CD8-positive, alpha-beta memory T cell (primary cell): ENCODE data around the gene SPTBN2. TPM values are rescaled to one million over a fixed set of nuclear protein-coding genes. Genes with fewer than 3 reads are reported as not detected.

Experiments used
- CTCF ChIA-PET: fragments of 350-600 bp; sonication (Branson Sonifier 250); formaldehyde crosslinking; loops from one replicate; lab custom pipeline; 2021; ENCODE audit warnings: antibody characterized with exemption; lab: Charles Lee
- POLR2A ChIA-PET: fragments of 350-600 bp; sonication (Branson Sonifier 250); formaldehyde crosslinking; loops from one replicate; lab custom pipeline; 2021; ENCODE audit warnings: antibody characterized with exemption; lab: Charles Lee
- DNase-seq, 5 donors: peaks; one replicate each; pipeline versions ENCODE4 v3.0.0 to v3.0.0-alpha.2; 2020 to 2022; ENCODE audit warnings: mixed read lengths in 1 of 5
- H3K27ac ChIP-seq: one replicate; pipeline ENCODE4 v1.7.0; 2013; ENCODE audit warnings: low read depth, mild to moderate bottlenecking, low read length, moderate library complexity
- H3K27me3 ChIP-seq: 2 replicates; pipeline ENCODE4 v1.7.0; 2013; ENCODE audit warnings: low read length, mild to moderate bottlenecking; ENCODE audit not compliant: insufficient read depth, poor library complexity, severe bottlenecking
- H3K36me3 ChIP-seq: 2 replicates; pipeline ENCODE4 v1.7.0; 2013; ENCODE audit warnings: mild to moderate bottlenecking, low read length, moderate library complexity; ENCODE audit not compliant: insufficient read depth
- H3K4me1 ChIP-seq: 2 replicates; pipeline ENCODE4 v1.7.0; 2013; ENCODE audit warnings: mild to moderate bottlenecking, low read length, moderate library complexity; ENCODE audit not compliant: insufficient read depth
- H3K4me3 ChIP-seq: 2 replicates; pipeline ENCODE4 v1.7.0; 2013; ENCODE audit warnings: mild to moderate bottlenecking, low read length
- H3K9me3 ChIP-seq: 2 replicates; pipeline ENCODE4 v1.7.0; 2013; ENCODE audit warnings: mild to moderate bottlenecking, low read length
- H3K27ac Mint-ChIP-seq, 8 donors: one replicate each; pipeline ENCODE4 v1.8.0; 2020 to 2021; ENCODE audit warnings: mixed read lengths in 8 of 8, mild to moderate bottlenecking in 6 of 8, inconsistent platforms in 3 of 8, moderate library complexity in 3 of 8
- H3K27me3 Mint-ChIP-seq, 2 donors: one replicate each; pipeline ENCODE4 v1.8.0; 2020 to 2021; ENCODE audit warnings: mixed read lengths in 2 of 2, mild to moderate bottlenecking in 1 of 2, moderate library complexity in 1 of 2
- H3K36me3 Mint-ChIP-seq, 3 donors: one replicate each; pipeline ENCODE4 v1.8.0; 2020 to 2021; ENCODE audit warnings: mixed read lengths in 3 of 3, inconsistent platforms in 1 of 3, mild to moderate bottlenecking in 1 of 3
- H3K4me1 Mint-ChIP-seq, 3 donors: one replicate each; pipeline ENCODE4 v1.8.0; 2020 to 2021; ENCODE audit warnings: mixed read lengths in 3 of 3, inconsistent platforms in 1 of 3, mild to moderate bottlenecking in 1 of 3
- H3K4me3 Mint-ChIP-seq, 7 donors: one replicate each; pipeline ENCODE4 v1.8.0; 2020 to 2021; ENCODE audit warnings: mixed read lengths in 7 of 7, mild to moderate bottlenecking in 6 of 7, moderate library complexity in 4 of 7, inconsistent platforms in 2 of 7
- H3K9me3 Mint-ChIP-seq, 5 donors: one replicate each; pipeline ENCODE4 v1.8.0; 2020 to 2022; ENCODE audit warnings: mixed read lengths in 5 of 5, mild to moderate bottlenecking in 3 of 5, moderate library complexity in 2 of 5, inconsistent platforms in 1 of 5
- polyA plus RNA-seq: library from polyadenylated mRNA; unstranded; fragments of 300-500 nt; fragmentation: Illumina TruSeq; gene quantifications from one replicate; pipeline ENCODE4 v1.2.3, GENCODE V29; 2021
- total RNA-seq, 2 experiments: library from RNA; stranded (reverse); gene quantifications; one replicate each; pipeline ENCODE4 v1.2.3, GENCODE V29; 2021

SPTBN2 gene
- total and polyA plus RNA-seq, 3 experiments from 2014 or later, result 0.81 to 0.84 TPM; not detected in 1

GRCh38 chr11:66706989-66707388, 22.0 kb downstream of the SPTBN2 start:
- H3K4me3 ChIP-seq, result no peak overlapping the region
- H3K27ac ChIP-seq, result no peak overlapping the region
- H3K4me1 Mint-ChIP-seq, result peaks cover 0 to 3% (median under 1%) of the 10 kb centered on the region in 3 donors
- POLR2A ChIA-PET, result no interaction called here
- H3K27me3 ChIP-seq, result no peaks in the 10 kb centered on the region
- H3K36me3 Mint-ChIP-seq, result no peaks in the 10 kb centered on the region
- H3K9me3 ChIP-seq, result no peaks in the 10 kb centered on the region
- H3K4me1 ChIP-seq, result no peaks in the 10 kb centered on the region
- no peaks in the 10 kb centered on the region for H3K36me3 ChIP-seq
- H3K4me3 Mint-ChIP-seq, result no peak overlapping the region
- H3K27ac Mint-ChIP-seq, result peak overlapping the region in 1 of 8 donors; percentile 2
- no peaks in the 10 kb centered on the region for H3K9me3 Mint-ChIP-seq
- H3K27me3 Mint-ChIP-seq, result peaks cover 2 to 4% of the 10 kb centered on the region in 2 donors
- CTCF ChIA-PET, result interaction anchor here (2.2 kb wide), 1 partner anchor 12 kb away, joined by 4 read pairs; no protein-coding TSS in a partner anchor
- no peak for DNase-seq

DNA sequence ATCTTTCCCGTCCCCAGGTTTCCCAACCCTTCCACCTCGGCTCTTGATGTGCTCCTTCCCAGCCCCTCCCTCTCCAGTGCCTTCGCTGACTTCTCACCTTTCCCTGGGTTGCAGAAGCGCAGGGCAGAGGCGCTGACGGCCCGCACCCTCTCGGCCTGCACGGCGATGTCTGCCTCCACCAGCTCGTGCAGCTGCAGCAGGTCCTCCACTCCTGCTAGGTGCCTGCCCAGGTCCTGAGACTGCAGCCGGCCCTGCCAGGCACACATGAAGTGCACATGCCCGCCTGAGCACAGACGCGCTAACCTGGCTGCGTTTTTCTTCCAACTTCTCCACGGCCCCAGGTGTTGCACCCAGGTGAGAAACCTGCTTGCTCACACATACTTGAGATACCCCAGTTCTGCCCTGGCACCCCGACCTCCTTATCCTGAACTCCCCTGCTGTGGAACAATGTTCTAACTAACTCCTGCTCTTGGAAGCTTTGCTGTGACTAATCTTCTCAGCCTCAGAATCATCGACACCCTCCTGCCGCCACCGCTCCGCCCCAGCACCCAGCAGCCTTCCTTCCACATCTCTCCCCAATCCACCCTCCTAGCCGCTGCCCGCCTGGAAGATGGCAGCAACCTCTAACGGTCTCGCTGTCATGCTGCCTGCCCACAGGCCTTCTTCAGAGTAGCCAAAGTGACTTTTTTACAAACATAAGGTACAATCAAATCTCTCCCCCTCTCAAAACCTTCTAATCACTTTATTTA, 23.3 kb downstream of the SPTBN2 start:
- no peaks in the 10 kb centered on the region for H3K9me3 ChIP-seq
- H3K36me3 ChIP-seq, result no peaks in the 10 kb centered on the region
- ChIA-PET POLR2A (no interaction called here), CTCF (interaction anchor here (2.2 kb wide), 1 partner anchor 10 kb away, joined by 4 read pairs; no protein-coding TSS in a partner anchor)
- no peak overlapping the region for H3K27ac ChIP-seq
- no peaks in the 10 kb centered on the region for H3K4me1 ChIP-seq
- no peaks in the 10 kb centered on the region for H3K27me3 ChIP-seq
- DNase-seq, result no peak
- no peak overlapping the region for H3K4me3 ChIP-seq
- no peak overlapping the region for H3K4me3 Mint-ChIP-seq
- peaks cover 0 to 2% of the 10 kb centered on the region in 2 donors for H3K27me3 Mint-ChIP-seq
- H3K27ac Mint-ChIP-seq, result no peak overlapping the region
- H3K4me1 Mint-ChIP-seq, result peaks cover 0 to 12% (median 8%) of the 10 kb centered on the region in 3 donors
- no peaks in the 10 kb centered on the region for H3K36me3 Mint-ChIP-seq
- H3K9me3 Mint-ChIP-seq, result no peaks in the 10 kb centered on the region

DNA sequence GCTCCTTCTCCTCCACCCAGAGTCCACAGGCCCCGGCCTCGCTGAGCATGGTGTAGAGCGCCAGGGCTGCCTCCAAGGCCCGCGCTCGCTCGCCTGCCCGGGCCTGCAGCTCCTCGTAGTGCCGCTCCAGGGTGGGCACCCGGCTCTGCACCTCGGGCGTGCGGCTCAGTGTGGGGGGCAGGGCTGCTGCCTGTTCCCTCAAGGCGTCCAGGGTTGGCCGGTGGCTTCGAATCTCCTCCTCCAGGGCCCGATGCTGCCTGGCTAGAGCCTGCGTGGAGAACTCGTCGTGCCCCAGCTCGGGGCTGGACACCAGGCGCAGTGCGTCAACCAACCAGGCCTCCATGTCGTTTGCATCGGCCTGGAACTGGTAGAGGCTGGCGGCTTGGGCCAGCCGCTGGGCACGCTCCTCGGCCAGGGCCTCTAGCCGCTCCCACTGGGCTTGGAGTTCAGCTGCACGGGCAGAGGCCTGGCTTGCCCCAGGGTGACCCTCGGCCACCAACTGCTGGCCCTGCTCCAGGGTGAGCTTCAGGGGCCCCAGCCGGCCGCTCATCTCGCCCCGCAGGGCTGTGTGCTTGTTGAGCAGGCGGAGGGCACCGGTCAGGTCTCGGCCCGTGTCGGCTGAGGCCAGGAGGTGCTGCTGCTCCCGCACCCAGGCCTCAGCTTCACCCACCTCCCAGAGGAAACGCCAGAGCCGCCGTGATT, 24.2 kb downstream of the SPTBN2 start:
- peaks cover 0 to 12% (median 8%) of the 10 kb centered on the region in 3 donors for H3K4me1 Mint-ChIP-seq
- peaks cover 0 to 2% of the 10 kb centered on the region in 2 donors for H3K27me3 Mint-ChIP-seq
- H3K9me3 Mint-ChIP-seq, result no peaks in the 10 kb centered on the region
- no peak overlapping the region for H3K27ac Mint-ChIP-seq
- POLR2A ChIA-PET, result no interaction called here
- Histone ChIP-seq H3K36me3 (no peaks in the 10 kb centered on the region), H3K27me3 (no peaks in the 10 kb centered on the region), H3K4me1 (no peaks in the 10 kb centered on the region), H3K4me3 (no peak overlapping the region), H3K27ac (no peak overlapping the region), H3K9me3 (no peaks in the 10 kb centered on the region)
- H3K36me3 Mint-ChIP-seq, result no peaks in the 10 kb centered on the region
- no peak for DNase-seq
- CTCF ChIA-PET, result no interaction called here
- H3K4me3 Mint-ChIP-seq, result no peak overlapping the region

DNA sequence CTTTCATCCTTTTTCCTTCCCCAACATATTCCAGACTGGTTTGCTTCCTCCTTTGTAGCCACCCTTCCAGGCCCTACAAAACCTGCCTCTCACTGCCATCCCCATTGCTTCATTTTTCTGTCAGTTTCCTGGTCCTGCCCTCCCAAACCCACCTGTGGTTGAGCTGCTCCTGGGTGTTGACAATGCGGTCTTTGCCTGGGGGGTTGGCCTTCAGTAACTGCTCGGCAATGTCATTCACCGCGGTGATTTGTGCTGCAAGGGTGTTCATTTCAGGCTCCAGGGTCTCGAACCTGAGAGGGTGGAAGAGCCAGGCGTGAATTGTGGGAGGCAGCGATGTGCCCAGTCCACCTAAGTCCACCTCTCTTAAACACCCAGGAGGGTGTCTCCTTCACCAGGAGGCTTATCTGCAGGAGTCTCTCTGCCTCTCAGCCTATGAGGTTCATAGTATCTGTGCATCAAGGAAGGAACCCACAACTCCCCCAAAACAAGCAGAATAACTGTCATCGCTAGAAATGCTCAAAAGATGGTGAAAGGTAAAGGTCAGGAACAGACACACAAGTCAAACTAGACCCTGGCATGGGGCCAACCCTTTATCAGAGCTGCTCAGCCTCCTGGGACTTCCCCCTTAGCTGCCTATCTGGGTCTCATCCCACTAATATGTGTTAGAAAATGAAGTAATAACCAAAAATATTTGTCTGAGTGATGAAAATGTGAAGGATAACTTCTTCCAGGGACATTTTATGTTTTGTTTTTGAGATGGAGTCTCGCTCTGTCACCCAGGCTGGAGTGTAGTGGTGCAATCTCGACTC, 27.4 kb downstream of the SPTBN2 start:
- peaks cover 0 to 12% (median 8%) of the 10 kb centered on the region in 3 donors for H3K4me1 Mint-ChIP-seq
- DNase-seq, result no peak
- Histone ChIP-seq H3K36me3 (no peaks in the 10 kb centered on the region), H3K9me3 (no peaks in the 10 kb centered on the region), H3K27me3 (no peaks in the 10 kb centered on the region), H3K4me1 (no peaks in the 10 kb centered on the region), H3K4me3 (no peak overlapping the region), H3K27ac (peak overlapping the region; percentile 16)
- ChIA-PET POLR2A (no interaction called here), CTCF (no interaction called here)
- H3K9me3 Mint-ChIP-seq, result no peaks in the 10 kb centered on the region
- peak overlapping the region in 2 of 7 donors; percentile 0 to 27 for H3K4me3 Mint-ChIP-seq
- no peaks in the 10 kb centered on the region for H3K36me3 Mint-ChIP-seq
- peak overlapping the region in 1 of 8 donors; percentile 49 for H3K27ac Mint-ChIP-seq
- peaks cover 0 to 3% of the 10 kb centered on the region in 2 donors for H3K27me3 Mint-ChIP-seq

- H3K4me3 ChIP-seq, result no peak overlapping the region
- POLR2A ChIA-PET, result no interaction called here
- Mint-ChIP-seq H3K36me3 (no peaks in the 10 kb centered on the region), H3K27ac (no peak overlapping the region), H3K9me3 (no peaks in the 10 kb centered on the region), H3K4me3 (no peak overlapping the region), H3K4me1 (peaks cover 0 to 12% (median 8%) of the 10 kb centered on the region in 3 donors), H3K27me3 (peaks cover 0 to 3% of the 10 kb centered on the region in 2 donors)
- peak overlapping the region; percentile 16 for H3K27ac ChIP-seq
- DNase-seq, result no peak
- H3K36me3 ChIP-seq, result no peaks in the 10 kb centered on the region
- H3K27me3 ChIP-seq, result no peaks in the 10 kb centered on the region
- CTCF ChIA-PET, result no interaction called here
- H3K9me3 ChIP-seq, result no peaks in the 10 kb centered on the region
- no peaks in the 10 kb centered on the region for H3K4me1 ChIP-seq
These were observed 28.3 kb downstream of the SPTBN2 start for GRCh38 chr11:66700742-66701141.

DNA sequence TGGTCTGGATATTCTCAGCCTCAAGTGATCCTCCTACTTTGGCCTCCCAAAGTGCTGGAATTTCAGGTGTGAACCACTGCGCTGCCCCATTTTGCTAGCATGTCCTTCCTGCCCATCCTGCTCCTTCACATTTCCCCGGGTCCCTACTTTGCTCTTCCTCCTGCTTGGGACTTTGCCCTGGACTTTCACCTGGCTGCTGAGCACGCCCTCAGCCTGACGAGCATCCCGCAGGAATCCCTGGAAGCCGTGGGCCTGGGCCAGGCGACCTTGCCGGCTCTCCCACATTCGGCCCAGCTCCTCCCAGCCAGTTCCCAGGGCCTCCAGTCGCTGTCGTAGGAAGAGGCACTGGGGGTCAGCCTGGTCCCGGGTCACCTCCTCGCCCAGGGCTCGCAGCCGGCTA, 28.7 kb downstream of the SPTBN2 start:
- Mint-ChIP-seq H3K4me3 (no peak overlapping the region), H3K36me3 (no peaks in the 10 kb centered on the region), H3K27ac (peak overlapping the region in 1 of 8 donors; percentile 47), H3K9me3 (no peaks in the 10 kb centered on the region), H3K27me3 (peaks cover 0 to 3% of the 10 kb centered on the region in 2 donors), H3K4me1 (peaks cover 0 to 12% (median 8%) of the 10 kb centered on the region in 3 donors)
- H3K9me3 ChIP-seq, result no peaks in the 10 kb centered on the region
- DNase-seq, result no peak
- H3K27ac ChIP-seq, result no peak overlapping the region
- ChIA-PET POLR2A (no interaction called here), CTCF (interaction anchor here (1.1 kb wide), 1 partner anchor 134 kb away, joined by 3 read pairs; no protein-coding TSS in a partner anchor)
- H3K4me1 ChIP-seq, result no peaks in the 10 kb centered on the region
- H3K4me3 ChIP-seq, result no peak overlapping the region
- H3K36me3 ChIP-seq, result no peaks in the 10 kb centered on the region
- no peaks in the 10 kb centered on the region for H3K27me3 ChIP-seq

DNA sequence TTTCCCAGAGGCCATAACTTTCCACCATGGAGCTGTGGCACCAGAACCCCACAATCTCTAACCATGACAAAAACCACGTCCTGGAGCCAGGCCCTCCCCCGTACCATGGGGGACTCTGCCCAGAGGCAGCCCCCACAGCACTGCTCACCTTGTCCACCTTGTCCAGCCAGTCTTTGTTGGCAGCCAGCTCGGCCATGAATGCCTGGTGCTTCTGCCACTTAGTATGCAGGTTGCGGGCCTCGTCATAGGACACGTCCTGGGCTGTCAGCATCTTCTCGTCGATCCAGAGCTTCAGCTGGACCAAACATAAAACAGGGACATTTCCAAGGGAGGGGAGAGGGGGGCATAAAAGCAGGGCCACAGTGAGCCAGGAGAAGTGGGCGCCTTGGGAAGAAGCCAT, 30.5 kb downstream of the SPTBN2 start:
- Mint-ChIP-seq H3K4me1 (peaks cover 2 to 9% (median 8%) of the 10 kb centered on the region in 3 donors), H3K4me3 (no peak overlapping the region), H3K27ac (no peak overlapping the region), H3K9me3 (no peaks in the 10 kb centered on the region), H3K27me3 (peaks cover 1 to 4% of the 10 kb centered on the region in 2 donors), H3K36me3 (no peaks in the 10 kb centered on the region)
- no peaks in the 10 kb centered on the region for H3K9me3 ChIP-seq
- POLR2A ChIA-PET, result no interaction called here
- no peak overlapping the region for H3K4me3 ChIP-seq
- no peaks in the 10 kb centered on the region for H3K36me3 ChIP-seq
- CTCF ChIA-PET, result interaction anchor here (1.1 kb wide), 1 partner anchor 20 kb away, joined by 3 read pairs; no protein-coding TSS in a partner anchor
- no peaks in the 10 kb centered on the region for H3K27me3 ChIP-seq
- H3K27ac ChIP-seq, result no peak overlapping the region
- H3K4me1 ChIP-seq, result no peaks in the 10 kb centered on the region
- DNase-seq, result no peak
